Body of pancreas (tissue), 4 donors: ENCODE measurements around the gene ADAMTS16. TPM values are rescaled to one million over a fixed set of nuclear protein-coding genes. Genes with fewer than 3 reads are reported as not detected.

Experiments used
- ATAC-seq: fragments of 150-250 bp; one replicate; pipeline ENCODE4 v1.9.1; 2016
- DNase-seq, 4 donors: peaks; one replicate each; pipeline ENCODE4 v3.0.0-alpha.2; 2019
- H3K27ac ChIP-seq, 4 donors: fragments of 200-600 bp; sonication (generic); 1 replicate in 3 of 4; 2 replicates in 1 of 4; pipeline versions ENCODE4 v1.5.1 to v1.6.1; 2016 to 2019; ENCODE audit warnings: mild to moderate bottlenecking in 1 of 4, mixed read lengths in 1 of 4, moderate library complexity in 1 of 4
- H3K27me3 ChIP-seq, 2 donors: fragments of 200-600 bp; sonication (generic); one replicate each; pipeline ENCODE4 v1.6.0; 2016; ENCODE audit warnings: mild to moderate bottlenecking in 1 of 2
- H3K36me3 ChIP-seq, 2 donors: fragments of 200-600 bp; sonication (generic); replicated peaks in 1 of 2; 2 replicates each; pipeline ENCODE4 v1.5.1; 2016; ENCODE audit warnings: low read depth in 2 of 2; ENCODE audit not compliant: insufficient read depth in 1 of 2
- H3K4me1 ChIP-seq: fragments of 200-600 bp; sonication (generic); one replicate; pipeline ENCODE4 v1.6.0; 2016
- H3K4me3 ChIP-seq, 2 donors: fragments of 200-600 bp; sonication (generic); 1 replicate in 1 of 2; 2 replicates in 1 of 2; pipeline ENCODE4 v1.5.1; 2016 to 2019
- H3K9me3 ChIP-seq, 3 donors: fragments of 200-600 bp; sonication (generic); 1 replicate in 2 of 3; 2 replicates in 1 of 3; pipeline ENCODE4 v1.5.1; 2016
- POLR2A ChIP-seq, 3 donors: fragments of 450-650 bp; IDR thresholded peaks; one replicate each; pipeline ENCODE4 v1.6.1; 2016; ENCODE audit warnings: antibody characterized with exemption in 3 of 3, mild to moderate bottlenecking in 2 of 3
- WGBS, 2 donors: methylation state at CpG; one replicate each; pipeline ENCODE4 v1.1.5; 2017; 5-methylcytosine and 5-hydroxymethylcytosine counted together
- intact Hi-C: fragments of 100-400 bp; cut with DNase I; formaldehyde crosslinking; loops from one replicate; pipeline ENCODE4 v1.15.1; 2023
- total RNA-seq, 2 donors: library from RNA; depleted of rRNA; stranded (reverse); fragments of >200 nt; gene quantifications; one replicate each; pipeline ENCODE4 v1.1.0, GENCODE V29; 2016
- TF ChIP-seq, protein P1 (sequence below), 7 experiments: fragments of 450-650 bp in 4 of 7; fragments of 200-600 bp in 3 of 7; sonication (generic) in 3 of 7; IDR thresholded peaks; one replicate each; pipeline ENCODE4 v1.5.1; 2016 to 2019; ENCODE audit warnings: antibody characterized with exemption in 7 of 7

The ADAMTS16 gene
- total RNA-seq, 2 donors from 2014 or later, result 1.8 to 5.6 TPM

DNA sequence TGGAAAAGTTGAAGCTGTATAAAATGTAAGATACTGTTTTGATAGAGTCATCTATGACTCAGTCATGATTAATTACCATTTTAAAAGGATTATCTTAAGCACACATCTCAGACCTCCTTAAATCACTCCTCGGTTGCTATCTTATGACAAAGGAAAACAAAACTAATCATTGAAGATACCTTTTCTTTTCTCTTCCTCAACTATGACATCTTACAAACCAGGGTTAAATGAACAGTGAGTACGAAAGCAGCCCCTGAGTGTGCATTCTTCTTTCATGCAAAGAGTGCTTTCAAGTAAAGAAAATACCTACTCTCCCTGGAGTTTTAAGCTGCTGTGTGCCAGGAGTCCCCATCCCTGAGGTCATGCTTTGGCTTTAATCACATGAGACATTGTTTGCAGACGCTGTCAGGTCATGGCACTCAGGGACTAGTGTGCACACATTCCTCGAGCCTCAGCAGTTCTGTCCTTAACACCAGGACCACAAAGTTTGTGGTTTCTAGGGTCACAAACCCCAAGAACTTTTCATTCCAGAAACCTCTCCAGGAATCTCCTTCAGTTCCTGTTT is 195.7 kb downstream of the ADAMTS16 start:
- WGBS, 2 donors, result 32 to 35% methylated on average over 4 of the region's 4 CpGs
- DNase-seq, result no peak
- Histone ChIP-seq H3K27ac (no peak overlapping the region), H3K27me3 (no peaks in the 10 kb centered on the region), H3K4me1 (peaks cover 7% of the 10 kb centered on the region), H3K4me3 (no peak overlapping the region), H3K9me3 (no peaks in the 10 kb centered on the region), H3K36me3 (no peaks in the 10 kb centered on the region)
- intact Hi-C loops, result no loop called here
- ATAC-seq, result peak; percentile 51
- TF ChIP-seq POLR2A (IDR thresholded peaks at IDR 0.05), result no peak
- TF ChIP-seq, protein P1, sequence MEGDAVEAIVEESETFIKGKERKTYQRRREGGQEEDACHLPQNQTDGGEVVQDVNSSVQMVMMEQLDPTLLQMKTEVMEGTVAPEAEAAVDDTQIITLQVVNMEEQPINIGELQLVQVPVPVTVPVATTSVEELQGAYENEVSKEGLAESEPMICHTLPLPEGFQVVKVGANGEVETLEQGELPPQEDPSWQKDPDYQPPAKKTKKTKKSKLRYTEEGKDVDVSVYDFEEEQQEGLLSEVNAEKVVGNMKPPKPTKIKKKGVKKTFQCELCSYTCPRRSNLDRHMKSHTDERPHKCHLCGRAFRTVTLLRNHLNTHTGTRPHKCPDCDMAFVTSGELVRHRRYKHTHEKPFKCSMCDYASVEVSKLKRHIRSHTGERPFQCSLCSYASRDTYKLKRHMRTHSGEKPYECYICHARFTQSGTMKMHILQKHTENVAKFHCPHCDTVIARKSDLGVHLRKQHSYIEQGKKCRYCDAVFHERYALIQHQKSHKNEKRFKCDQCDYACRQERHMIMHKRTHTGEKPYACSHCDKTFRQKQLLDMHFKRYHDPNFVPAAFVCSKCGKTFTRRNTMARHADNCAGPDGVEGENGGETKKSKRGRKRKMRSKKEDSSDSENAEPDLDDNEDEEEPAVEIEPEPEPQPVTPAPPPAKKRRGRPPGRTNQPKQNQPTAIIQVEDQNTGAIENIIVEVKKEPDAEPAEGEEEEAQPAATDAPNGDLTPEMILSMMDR (IDR thresholded peaks at IDR 0.05), result no peak

DNA sequence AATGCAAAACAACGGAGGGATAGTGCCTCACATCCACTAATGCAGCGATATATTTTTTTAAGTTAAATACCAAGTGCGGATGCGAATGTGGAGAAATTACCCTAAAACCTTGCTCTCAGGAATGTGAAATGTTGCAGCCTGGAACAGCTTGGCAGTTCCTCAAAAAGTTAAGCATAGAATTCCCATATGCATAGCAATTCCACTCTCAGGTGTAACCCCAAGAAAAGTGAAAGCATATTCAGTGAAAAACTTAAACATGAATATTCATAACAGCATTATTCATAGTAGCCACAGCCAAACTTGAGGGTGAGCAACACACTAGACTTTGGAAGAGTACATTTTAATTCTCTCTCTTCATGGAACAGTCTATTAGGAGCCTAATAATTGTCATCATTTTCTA is 199.1 kb downstream of the ADAMTS16 start:
- peaks cover 7% of the 10 kb centered on the region for H3K4me1 ChIP-seq
- H3K36me3 ChIP-seq, result no peaks in the 10 kb centered on the region
- no peaks in the 10 kb centered on the region for H3K27me3 ChIP-seq
- intact Hi-C loops, result no loop called here
- no peak overlapping the region for H3K27ac ChIP-seq
- ATAC-seq (no peak), DNase-seq (no peak)
- 92 to 94% methylated on average over 4 of the region's 4 CpGs for WGBS, 2 donors
- no peak overlapping the region for H3K4me3 ChIP-seq
- TF ChIP-seq POLR2A (IDR thresholded peaks at IDR 0.05), result no peak
- TF ChIP-seq, protein P1 (IDR thresholded peaks at IDR 0.05), result no peak
- no peaks in the 10 kb centered on the region for H3K9me3 ChIP-seq

GRCh38 chr5:5340206-5340729 is 200.1 kb downstream of the ADAMTS16 start:
- peak; percentile 78 for ATAC-seq
- WGBS, 2 donors, result 65 to 71% methylated on average over 15 of the region's 15 CpGs
- Histone ChIP-seq H3K36me3 (no peaks in the 10 kb centered on the region), H3K27ac (peak overlapping the region in 1 of 4 donors; percentile 38), H3K4me1 (peaks cover 7% of the 10 kb centered on the region), H3K9me3 (no peaks in the 10 kb centered on the region), H3K4me3 (no peak overlapping the region), H3K27me3 (no peaks in the 10 kb centered on the region)
- peak; percentile 35 to 58 (median 38) for DNase-seq
- intact Hi-C loops, result no loop called here
- TF ChIP-seq, protein P1 (IDR thresholded peaks at IDR 0.05), result peak in 4 of 7 experiments; percentile 17 to 25 (median 18)
- no peak for TF ChIP-seq POLR2A (IDR thresholded peaks at IDR 0.05)

GRCh38 chr5:5341531-5342292 is 201.6 kb downstream of the ADAMTS16 start:
- ATAC-seq (no peak), DNase-seq (no peak)
- intact Hi-C loops, result no loop called here
- TF ChIP-seq POLR2A (IDR thresholded peaks at IDR 0.05), result no peak
- TF ChIP-seq, protein P1 (IDR thresholded peaks at IDR 0.05), result no peak
- H3K36me3 ChIP-seq, result no peaks in the 10 kb centered on the region
- H3K27me3 ChIP-seq, result no peaks in the 10 kb centered on the region
- H3K4me3 ChIP-seq, result no peak overlapping the region
- H3K27ac ChIP-seq, result no peak overlapping the region
- H3K9me3 ChIP-seq, result no peaks in the 10 kb centered on the region
- WGBS, 2 donors, result 80 to 84% methylated on average over 8 to 10 of the region's 10 CpGs
- H3K4me1 ChIP-seq, result no peaks in the 10 kb centered on the region
